Measurements from ENCODE around the gene PCDH12.

DNA sequence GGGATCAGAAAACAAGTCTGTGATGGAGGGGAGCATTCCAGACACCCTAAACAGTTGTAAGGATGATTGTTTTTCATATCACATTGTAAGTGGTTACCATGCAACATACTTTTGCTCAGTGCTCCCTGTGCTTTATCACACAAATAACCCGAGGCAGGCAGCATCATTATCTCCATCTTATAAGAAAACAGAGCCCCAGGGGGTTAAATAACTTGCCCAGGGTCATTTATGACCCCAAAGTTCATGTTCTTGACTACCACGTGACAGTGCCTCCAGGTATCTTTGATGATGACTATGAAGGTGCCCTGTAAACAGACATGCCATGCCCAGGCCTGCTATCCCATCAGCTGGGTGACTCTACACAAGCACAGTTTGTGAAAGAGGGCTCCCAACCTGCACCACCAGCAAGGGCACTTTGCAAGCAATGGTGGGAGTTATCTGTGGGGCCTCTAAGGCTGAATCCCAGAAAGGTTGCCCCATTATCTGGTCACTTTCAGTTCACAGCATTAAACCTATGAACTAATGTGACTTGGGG, 45.3 kb upstream of the PCDH12 start:
- no peak for TF ChIP-seq CTCF (IDR thresholded peaks at IDR 0.05)
- TF ChIP-seq POLR2A (IDR thresholded peaks at IDR 0.05), result no peak
